Fibroblast of skin of right biceps (primary cell): ENCODE measurements around the gene VWDE.

Source experiments
- DNase-seq: peaks from one replicate; pipeline ENCODE4 v3.0.0-alpha.2; 2013

The VWDE gene

GRCh38 chr7:12281038-12281437 lies 122.6 kb downstream of the VWDE start:
- no peak for DNase-seq
